Measurements from ENCODE around the gene FBXW5.

Gene FBXW5

GRCh38 chr9:136927343-136928271 lies 16.9 kb downstream of the FBXW5 start (continued):
- no peak for TF ChIP-seq CREB5 (CRISPR knock-in tag; IDR thresholded peaks at IDR 0.05; ENCODE audit: low read depth)
- no peak for TF ChIP-seq ZNF70 (CRISPR knock-in tag; IDR thresholded peaks at IDR 0.05)
- no peak for TF ChIP-seq PPARA (CRISPR knock-in tag; IDR thresholded peaks at IDR 0.05; ENCODE audit: borderline replicate concordance)
- TF ChIP-seq SNAI2 (CRISPR knock-in tag; IDR thresholded peaks at IDR 0.05): no peak
- no peak for TF ChIP-seq GLIS3 (CRISPR knock-in tag; IDR thresholded peaks at IDR 0.05)

GRCh38 chr9:136926749-136927148 lies 17.8 kb downstream of the FBXW5 start:
- TF ChIP-seq CSRNP3 (CRISPR knock-in tag; IDR thresholded peaks at IDR 0.05) (no peak), ZC3H10 (CRISPR knock-in tag; IDR thresholded peaks at IDR 0.05) (no peak), SNAI2 (CRISPR knock-in tag; IDR thresholded peaks at IDR 0.05) (no peak), ISL1 (CRISPR knock-in tag; IDR thresholded peaks at IDR 0.05) (no peak), PPARA (CRISPR knock-in tag; IDR thresholded peaks at IDR 0.05; ENCODE audit: borderline replicate concordance) (no peak), ZFP30 (CRISPR knock-in tag; IDR thresholded peaks at IDR 0.05) (no peak)
- no peak for ATAC-seq

GRCh38 chr9:136926154-136926704 lies 18.3 kb downstream of the FBXW5 start:
- ATAC-seq: peak; percentile 44
- TF ChIP-seq ZFP3 (CRISPR knock-in tag; IDR thresholded peaks at IDR 0.05) (no peak), ESRRG (CRISPR knock-in tag; IDR thresholded peaks at IDR 0.05) (no peak), ZNF8 (CRISPR knock-in tag; IDR thresholded peaks at IDR 0.05) (no peak), POU6F1 (CRISPR knock-in tag; IDR thresholded peaks at IDR 0.05; ENCODE audit: borderline replicate concordance, low read depth) (no peak), PPARA (CRISPR knock-in tag; IDR thresholded peaks at IDR 0.05; ENCODE audit: borderline replicate concordance) (no peak), TSHZ2 (CRISPR knock-in tag; IDR thresholded peaks at IDR 0.05) (no peak), ISL1 (CRISPR knock-in tag; IDR thresholded peaks at IDR 0.05) (no peak), SNAI2 (CRISPR knock-in tag; IDR thresholded peaks at IDR 0.05) (no peak), RARB (CRISPR knock-in tag; IDR thresholded peaks at IDR 0.05) (no peak), ZC3H10 (CRISPR knock-in tag; IDR thresholded peaks at IDR 0.05) (no peak)

GRCh38 chr9:136925414-136926153 lies 19.0 kb downstream of the FBXW5 start:
- ATAC-seq: no peak

More at GRCh38 chr9:136925414-136926153, 19.0 kb downstream of the FBXW5 start:
- no peak for TF ChIP-seq POU6F1 (CRISPR knock-in tag; IDR thresholded peaks at IDR 0.05; ENCODE audit: borderline replicate concordance, low read depth)
- no peak for TF ChIP-seq CREB5 (CRISPR knock-in tag; IDR thresholded peaks at IDR 0.05; ENCODE audit: low read depth)
- no peak for TF ChIP-seq ZFP30 (CRISPR knock-in tag; IDR thresholded peaks at IDR 0.05)
- TF ChIP-seq OSR1 (CRISPR knock-in tag; IDR thresholded peaks at IDR 0.05): no peak
- no peak for TF ChIP-seq ISL1 (CRISPR knock-in tag; IDR thresholded peaks at IDR 0.05)
- TF ChIP-seq TCF4 (CRISPR knock-in tag; IDR thresholded peaks at IDR 0.05; ENCODE audit: borderline replicate concordance): no peak
- TF ChIP-seq ZC3H10 (CRISPR knock-in tag; IDR thresholded peaks at IDR 0.05): no peak
- TF ChIP-seq ZNF70 (CRISPR knock-in tag; IDR thresholded peaks at IDR 0.05): no peak
- no peak for TF ChIP-seq CSRNP3 (CRISPR knock-in tag; IDR thresholded peaks at IDR 0.05)
- TF ChIP-seq ZFP3 (CRISPR knock-in tag; IDR thresholded peaks at IDR 0.05): no peak
- TF ChIP-seq PPARA (CRISPR knock-in tag; IDR thresholded peaks at IDR 0.05; ENCODE audit: borderline replicate concordance): no peak
- TF ChIP-seq RARB (CRISPR knock-in tag; IDR thresholded peaks at IDR 0.05): no peak

Data from SK-N-SH treated with all-trans-retinoic acid at 6 μM for 48 hours (cell line).